ENCODE data around the gene CHL1.

Gene CHL1

DNA sequence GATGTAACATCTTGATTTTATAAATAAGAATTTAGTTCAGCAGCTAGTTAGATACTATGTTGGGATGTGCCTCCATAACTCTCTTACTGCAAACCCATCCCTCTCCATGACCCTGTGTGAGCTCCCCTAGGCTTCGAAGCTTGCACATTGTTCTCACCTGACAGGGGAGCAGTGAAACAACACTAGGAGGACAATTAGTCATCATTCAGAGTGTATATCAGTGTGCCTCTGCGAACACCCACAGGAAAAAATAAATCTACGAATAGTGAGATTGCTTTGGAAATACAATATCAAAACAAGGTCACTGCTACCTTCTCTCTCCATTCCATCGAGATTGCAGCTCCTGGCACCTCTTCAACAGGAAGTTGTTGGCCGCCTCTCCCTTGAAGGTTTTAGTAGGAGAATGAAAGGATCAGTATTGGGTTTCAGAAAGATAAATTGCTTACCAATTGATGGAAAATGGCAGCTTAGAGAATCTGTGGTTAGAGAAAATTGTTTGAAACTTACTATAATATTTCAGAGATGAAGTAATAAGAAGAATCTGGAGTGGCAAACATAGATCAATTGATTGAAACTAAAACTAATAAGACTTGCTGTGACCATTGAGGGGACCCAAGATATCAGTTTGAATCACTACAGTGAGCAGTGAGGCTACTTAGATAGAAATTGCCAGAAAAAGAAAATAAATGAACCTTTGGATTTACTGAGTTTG lies 103.2 kb downstream of the CHL1 start:
- Histone ChIP-seq H3K36me3 (ENCODE audit: control insufficient read depth, insufficient read depth, low read length) (no peaks in the 10 kb centered on the region), H2BK120ac (ENCODE audit: low read depth, low read length) (no peak overlapping the region), H3K18ac (ENCODE audit: low read length) (no peak overlapping the region), H3K4me3 (ENCODE audit: low read length) (no peak overlapping the region), H2BK5ac (ENCODE audit: low read length) (no peak overlapping the region), H2AK5ac (ENCODE audit: low read length) (no peak overlapping the region), H3K23ac (ENCODE audit: low read length) (no peak overlapping the region), H3K56ac (ENCODE audit: low read length) (no peak overlapping the region), H4K5ac (ENCODE audit: low read length) (no peak overlapping the region), H3K4me1 (ENCODE audit: control insufficient read depth, low read depth, low read length) (no peaks in the 10 kb centered on the region), H3K4me2 (ENCODE audit: low read length) (no peak overlapping the region), H3K27ac (ENCODE audit: low read depth, low read length) (no peak overlapping the region), H3K9ac (ENCODE audit: low read length) (no peak overlapping the region), H3K27me3 (ENCODE audit: insufficient read depth, low read length, poor library complexity) (no peaks in the 10 kb centered on the region), H4K8ac (ENCODE audit: low read depth, low read length) (no peak overlapping the region), H3K79me1 (ENCODE audit: low read length) (no peaks in the 10 kb centered on the region), H3K79me2 (ENCODE audit: control insufficient read depth, insufficient read depth, low read length) (no peaks in the 10 kb centered on the region), H2BK15ac (replicated peaks; ENCODE audit: low read depth) (no peak overlapping the region), H3K4ac (ENCODE audit: low read depth, low read length) (no peak overlapping the region)
- DNase-seq, result no peak
- WGBS (ENCODE audit: extremely low coverage, insufficient coverage, low lambda C conversion rate), result no CpG with 5 or more reads among the region's 5 CpGs

DNA sequence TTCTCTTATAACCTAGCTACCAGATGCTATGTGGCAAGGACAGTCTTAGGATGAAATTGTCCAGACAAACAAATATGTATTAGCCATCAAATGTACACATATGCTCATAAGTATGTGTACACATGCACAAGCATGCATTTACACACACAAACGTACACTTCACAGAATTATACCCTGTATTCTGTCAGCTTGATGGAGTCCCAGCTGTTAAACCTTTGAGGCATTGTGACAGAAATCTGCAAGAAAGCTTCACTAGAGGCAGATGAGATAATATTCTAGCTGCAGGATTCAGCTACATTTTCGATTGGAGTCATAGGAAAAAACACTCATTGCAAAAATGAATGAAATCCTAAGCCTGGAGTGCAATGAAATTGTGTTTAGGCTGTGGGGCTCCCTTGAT lies 110.6 kb downstream of the CHL1 start:
- H2BK15ac ChIP-seq (replicated peaks; ENCODE audit: low read depth), result no peak overlapping the region
- no peak overlapping the region for H3K23ac ChIP-seq (ENCODE audit: low read length)
- H3K9ac ChIP-seq (ENCODE audit: low read length), result no peak overlapping the region
- H3K4ac ChIP-seq (ENCODE audit: low read depth, low read length), result no peak overlapping the region
- H3K27ac ChIP-seq (ENCODE audit: low read depth, low read length), result no peak overlapping the region
- H3K4me1 ChIP-seq (ENCODE audit: control insufficient read depth, low read depth, low read length), result no peaks in the 10 kb centered on the region
- WGBS (ENCODE audit: extremely low coverage, insufficient coverage, low lambda C conversion rate), result no CpG with 5 or more reads among the region's 2 CpGs
- no peaks in the 10 kb centered on the region for H3K36me3 ChIP-seq (ENCODE audit: control insufficient read depth, insufficient read depth, low read length)
- H4K8ac ChIP-seq (ENCODE audit: low read depth, low read length), result no peak overlapping the region
- H2BK120ac ChIP-seq (ENCODE audit: low read depth, low read length), result no peak overlapping the region
- H2BK5ac ChIP-seq (ENCODE audit: low read length), result no peak overlapping the region
- no peaks in the 10 kb centered on the region for H3K79me1 ChIP-seq (ENCODE audit: low read length)
- H3K18ac ChIP-seq (ENCODE audit: low read length), result no peak overlapping the region
- H3K56ac ChIP-seq (ENCODE audit: low read length), result no peak overlapping the region
- H3K4me3 ChIP-seq (ENCODE audit: low read length), result no peak overlapping the region
- H4K5ac ChIP-seq (ENCODE audit: low read length), result no peak overlapping the region
- DNase-seq, result no peak
- H3K27me3 ChIP-seq (ENCODE audit: insufficient read depth, low read length, poor library complexity), result no peaks in the 10 kb centered on the region
- no peak overlapping the region for H3K4me2 ChIP-seq (ENCODE audit: low read length)
- no peaks in the 10 kb centered on the region for H3K79me2 ChIP-seq (ENCODE audit: control insufficient read depth, insufficient read depth, low read length)
- H2AK5ac ChIP-seq (ENCODE audit: low read length), result no peak overlapping the region

DNA sequence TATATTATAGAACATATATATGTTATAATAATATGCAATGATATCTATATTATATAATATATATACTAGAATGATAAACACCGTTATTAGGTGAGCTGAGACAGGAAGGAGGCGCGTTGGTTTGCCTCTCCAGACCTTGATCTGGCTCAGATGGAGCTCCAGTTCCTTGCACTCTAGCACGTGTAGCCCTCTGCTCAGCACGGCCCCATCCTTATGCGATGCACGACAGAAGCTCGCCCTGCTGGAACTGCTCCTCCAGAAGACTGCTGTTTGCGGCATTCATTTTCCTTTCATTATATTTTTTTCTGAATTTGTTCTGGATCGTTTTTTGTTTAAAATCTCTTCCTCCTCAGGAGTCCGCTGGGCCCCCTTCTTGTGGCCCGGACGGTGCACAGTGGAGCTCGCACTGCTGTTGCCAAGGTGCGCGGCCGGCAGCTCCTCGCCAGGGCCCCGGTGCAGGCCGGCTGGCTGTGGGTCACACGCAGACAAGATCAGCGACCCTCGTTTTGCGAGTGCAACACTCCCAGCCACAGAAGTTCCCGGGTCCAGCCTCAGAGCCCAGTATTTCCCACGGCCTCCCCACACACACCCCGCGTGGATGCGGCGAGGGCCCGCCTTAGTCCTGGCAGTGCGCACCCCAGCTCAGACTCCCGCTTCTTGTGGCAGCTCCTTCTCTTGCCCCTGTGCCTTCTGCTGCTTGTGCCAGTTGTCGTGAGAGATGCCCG lies 112.2 kb downstream of the CHL1 start:
- H2BK15ac ChIP-seq (replicated peaks; ENCODE audit: low read depth), result no peak overlapping the region
- no peak overlapping the region for H3K4me3 ChIP-seq (ENCODE audit: low read length)
- H3K79me2 ChIP-seq (ENCODE audit: control insufficient read depth, insufficient read depth, low read length), result no peaks in the 10 kb centered on the region
- no peak overlapping the region for H3K4me2 ChIP-seq (ENCODE audit: low read length)
- no peak overlapping the region for H3K18ac ChIP-seq (ENCODE audit: low read length)
- H2BK120ac ChIP-seq (ENCODE audit: low read depth, low read length), result no peak overlapping the region
- H3K9ac ChIP-seq (ENCODE audit: low read length), result no peak overlapping the region
- no peak for DNase-seq
- no peak overlapping the region for H3K4ac ChIP-seq (ENCODE audit: low read depth, low read length)
- H2AK5ac ChIP-seq (ENCODE audit: low read length), result no peak overlapping the region
- H2BK5ac ChIP-seq (ENCODE audit: low read length), result no peak overlapping the region
- no peak overlapping the region for H3K23ac ChIP-seq (ENCODE audit: low read length)
- H3K79me1 ChIP-seq (ENCODE audit: low read length), result no peaks in the 10 kb centered on the region
- H3K4me1 ChIP-seq (ENCODE audit: control insufficient read depth, low read depth, low read length), result no peaks in the 10 kb centered on the region
- no peak overlapping the region for H3K56ac ChIP-seq (ENCODE audit: low read length)
- no peaks in the 10 kb centered on the region for H3K36me3 ChIP-seq (ENCODE audit: control insufficient read depth, insufficient read depth, low read length)
- no peak overlapping the region for H4K5ac ChIP-seq (ENCODE audit: low read length)
- no CpG with 5 or more reads among the region's 35 CpGs for WGBS (ENCODE audit: extremely low coverage, insufficient coverage, low lambda C conversion rate)
- H3K27me3 ChIP-seq (ENCODE audit: insufficient read depth, low read length, poor library complexity), result no peaks in the 10 kb centered on the region
- H3K27ac ChIP-seq (ENCODE audit: low read depth, low read length), result no peak overlapping the region
- H4K8ac ChIP-seq (ENCODE audit: low read depth, low read length), result no peak overlapping the region

DNA sequence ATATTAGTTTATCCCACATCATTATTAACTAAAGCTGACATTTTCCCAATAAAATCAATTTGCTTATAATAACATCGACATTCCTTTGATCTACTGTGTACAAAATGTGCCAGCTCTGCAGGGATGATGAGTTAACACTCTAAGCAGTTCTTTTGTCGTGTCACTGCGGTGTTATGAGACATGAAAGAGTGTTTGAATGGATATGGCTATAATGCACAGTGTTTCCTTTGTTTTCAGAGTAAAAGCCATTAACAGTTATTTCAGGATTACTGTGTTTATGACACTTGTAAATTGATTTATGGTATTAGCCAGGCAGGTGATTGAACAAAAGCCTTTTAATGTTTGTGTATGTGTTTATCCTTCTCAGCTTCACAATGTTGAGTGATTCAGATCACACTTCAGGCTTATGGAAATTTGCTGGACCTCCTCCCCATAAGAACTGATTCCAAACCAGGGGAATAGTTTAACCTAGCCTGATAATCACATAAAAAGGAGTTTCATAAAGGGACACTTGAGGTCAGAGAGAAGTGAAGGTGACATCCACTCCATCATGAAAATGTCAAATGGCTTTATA lies 115.7 kb downstream of the CHL1 start:
- Histone ChIP-seq H3K4ac (ENCODE audit: low read depth, low read length) (no peak overlapping the region), H3K4me1 (ENCODE audit: control insufficient read depth, low read depth, low read length) (no peaks in the 10 kb centered on the region), H2AK5ac (ENCODE audit: low read length) (no peak overlapping the region), H3K9ac (ENCODE audit: low read length) (no peak overlapping the region), H4K5ac (ENCODE audit: low read length) (no peak overlapping the region), H3K27ac (ENCODE audit: low read depth, low read length) (no peak overlapping the region), H3K27me3 (ENCODE audit: insufficient read depth, low read length, poor library complexity) (no peaks in the 10 kb centered on the region), H3K4me3 (ENCODE audit: low read length) (no peak overlapping the region), H3K36me3 (ENCODE audit: control insufficient read depth, insufficient read depth, low read length) (no peaks in the 10 kb centered on the region), H3K4me2 (ENCODE audit: low read length) (no peak overlapping the region), H3K56ac (ENCODE audit: low read length) (no peak overlapping the region), H2BK120ac (ENCODE audit: low read depth, low read length) (no peak overlapping the region), H3K79me1 (ENCODE audit: low read length) (no peaks in the 10 kb centered on the region), H2BK15ac (replicated peaks; ENCODE audit: low read depth) (no peak overlapping the region), H3K79me2 (ENCODE audit: control insufficient read depth, insufficient read depth, low read length) (no peaks in the 10 kb centered on the region), H4K8ac (ENCODE audit: low read depth, low read length) (no peak overlapping the region), H3K23ac (ENCODE audit: low read length) (no peak overlapping the region), H3K18ac (ENCODE audit: low read length) (no peak overlapping the region), H2BK5ac (ENCODE audit: low read length) (no peak overlapping the region)
- WGBS (ENCODE audit: extremely low coverage, insufficient coverage, low lambda C conversion rate), result no CpG with 5 or more reads among the region's 3 CpGs
- DNase-seq, result no peak

DNA sequence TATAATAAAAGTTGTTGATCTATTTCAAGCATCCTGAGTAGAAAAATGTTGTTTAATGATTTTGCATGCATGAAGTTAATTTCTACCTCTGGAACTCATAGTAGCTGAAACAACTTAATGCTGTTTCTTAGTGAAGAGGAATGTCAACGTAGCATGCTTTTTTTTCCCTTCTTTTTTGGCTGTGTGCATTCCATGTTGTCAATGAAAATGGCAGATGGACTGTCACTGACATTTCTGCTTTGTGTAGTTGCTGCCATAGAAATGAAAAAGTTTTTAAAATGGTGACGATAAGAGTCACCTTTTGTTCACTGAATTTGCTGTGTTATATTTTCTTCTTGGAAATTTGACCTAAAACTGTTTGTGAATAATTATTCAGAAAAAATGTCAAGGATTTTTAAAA lies 116.3 kb downstream of the CHL1 start:
- Histone ChIP-seq H3K4me3 (ENCODE audit: low read length) (no peak overlapping the region), H2BK5ac (ENCODE audit: low read length) (no peak overlapping the region), H2BK15ac (replicated peaks; ENCODE audit: low read depth) (no peak overlapping the region), H3K56ac (ENCODE audit: low read length) (no peak overlapping the region), H2BK120ac (ENCODE audit: low read depth, low read length) (no peak overlapping the region), H3K27me3 (ENCODE audit: insufficient read depth, low read length, poor library complexity) (no peaks in the 10 kb centered on the region), H3K27ac (ENCODE audit: low read depth, low read length) (no peak overlapping the region), H4K8ac (ENCODE audit: low read depth, low read length) (no peak overlapping the region), H3K9ac (ENCODE audit: low read length) (no peak overlapping the region), H3K4ac (ENCODE audit: low read depth, low read length) (no peak overlapping the region), H3K36me3 (ENCODE audit: control insufficient read depth, insufficient read depth, low read length) (no peaks in the 10 kb centered on the region), H3K79me2 (ENCODE audit: control insufficient read depth, insufficient read depth, low read length) (no peaks in the 10 kb centered on the region), H3K4me1 (ENCODE audit: control insufficient read depth, low read depth, low read length) (no peaks in the 10 kb centered on the region), H2AK5ac (ENCODE audit: low read length) (no peak overlapping the region), H4K5ac (ENCODE audit: low read length) (no peak overlapping the region), H3K18ac (ENCODE audit: low read length) (no peak overlapping the region), H3K4me2 (ENCODE audit: low read length) (no peak overlapping the region), H3K79me1 (ENCODE audit: low read length) (no peaks in the 10 kb centered on the region), H3K23ac (ENCODE audit: low read length) (no peak overlapping the region)
- no peak for DNase-seq
- WGBS (ENCODE audit: extremely low coverage, insufficient coverage, low lambda C conversion rate), result no CpG with 5 or more reads among the region's 2 CpGs

Data from mesendoderm (in vitro differentiated cells).